GM12878 (cell line): Measurements from ENCODE around the gene RUNX3. TPM values are rescaled to one million over a fixed set of nuclear protein-coding genes. Genes with fewer than 3 reads are reported as not detected.

Experiments
- BMI1 ChIP-seq: fragments of 450-650 bp; IDR thresholded peaks from 2 replicates; pipeline ENCODE4 v1.6.1; 2016; ENCODE audit warnings: mild to moderate bottlenecking, moderate library complexity, borderline replicate concordance
- CHD2 ChIP-seq: IDR thresholded peaks from 2 replicates; pipeline ENCODE4 v1.6.1; 2011; ENCODE audit warnings: low read depth, low read length, improper control_type of control experiment, borderline replicate concordance
- FOXM1 ChIP-seq: IDR thresholded peaks from 2 replicates; pipeline ENCODE4 v1.6.1; 2012; ENCODE audit warnings: low read depth, mild to moderate bottlenecking, inconsistent platforms, low read length, moderate library complexity
- NR2F1 ChIP-seq: fragments of 450-650 bp; conservative IDR thresholded peaks from 2 replicates; pipeline ENCODE4 v1.6.1; 2017; ENCODE audit warnings: mild to moderate bottlenecking
- POLR2AphosphoS2 ChIP-seq: IDR thresholded peaks from 2 replicates; pipeline ENCODE4 v1.6.1; 2011; ENCODE audit warnings: low read depth, mild to moderate bottlenecking, low read length, improper control_type of control experiment, moderate library complexity
- POU2F2 ChIP-seq: IDR thresholded peaks from 3 replicates; pipeline ENCODE4 v1.6.1; 2011; ENCODE audit warnings: low read depth, mild to moderate bottlenecking, low read length, borderline replicate concordance
- RAD21 ChIP-seq: IDR thresholded peaks from 2 replicates; pipeline ENCODE4 v1.6.1; 2011; ENCODE audit warnings: mild to moderate bottlenecking, low read depth, low read length, moderate library complexity; ENCODE audit not compliant: insufficient read depth
- RUNX3 ChIP-seq: IDR thresholded peaks from 2 replicates; pipeline ENCODE4 v1.6.1; 2012; ENCODE audit warnings: low read length, inconsistent platforms
- SIX5 ChIP-seq: IDR thresholded peaks from 2 replicates; pipeline ENCODE4 v1.6.1; 2011; ENCODE audit warnings: mild to moderate bottlenecking, low read depth, low read length, moderate library complexity; ENCODE audit not compliant: severe bottlenecking
- SMAD1 ChIP-seq: fragments of 450-650 bp; IDR thresholded peaks from 2 replicates; pipeline ENCODE4 v1.6.1; 2018; ENCODE audit warnings: mild to moderate bottlenecking, low read depth; ENCODE audit not compliant: partially characterized antibody
- SP1 ChIP-seq: IDR thresholded peaks from one replicate; pipeline ENCODE4 v1.6.1; 2011; ENCODE audit warnings: low read depth, low read length
- SUPT20H ChIP-seq: IDR thresholded peaks from 2 replicates; pipeline ENCODE4 v1.6.1; 2011; ENCODE audit warnings: low read depth, mild to moderate bottlenecking, low read length, moderate library complexity, borderline replicate concordance; ENCODE audit not compliant: control insufficient read depth
- YBX1 ChIP-seq: fragments of 450-650 bp; IDR thresholded peaks from 2 replicates; pipeline ENCODE4 v1.6.1; 2016; ENCODE audit warnings: antibody characterized with exemption
- polyA plus RNA-seq, 11 experiments: library from polyadenylated mRNA; depleted of rRNA in 4 of 11; unstranded in 6 of 11; stranded (reverse) in 5 of 11; fragments of >200 nt; fragmentation: Nextera tagmentation in 4 of 11; fragmentation: Illumina TruSeq in 1 of 11; extraction: Ambion mirVana in 4 of 11; extraction: Trizol in 1 of 11; gene quantifications; 1 replicate in 1 of 11; 2 replicates in 10 of 11; pipeline versions ENCODE4 v1.2.1 to v1.2.3, GENCODE V29; 2011 to 2016; ENCODE audit warnings: inconsistent platforms in 2 of 11, missing spikeins in 2 of 11, low read depth in 1 of 11
- total RNA-seq, 4 experiments: library from RNA; depleted of rRNA in 3 of 4; stranded (reverse); fragments of >200 nt in 3 of 4; fragmentation: Illumina TruSeq in 1 of 4; extraction: Trizol in 1 of 4; gene quantifications; 2 replicates each; pipeline versions ENCODE4 v1.2.1 to v1.2.3, GENCODE V29; 2013 to 2021
- TF ChIP-seq, protein P1 (sequence below): fragments of 450-650 bp; IDR thresholded peaks from 2 replicates; pipeline ENCODE4 v1.6.1; 2018; ENCODE audit warnings: borderline replicate concordance, mild to moderate bottlenecking; ENCODE audit not compliant: partially characterized antibody
- TF ChIP-seq, protein P2 (sequence below): fragments of 450-650 bp; IDR thresholded peaks from 2 replicates; pipeline ENCODE4 v1.6.1; 2017; ENCODE audit warnings: mild to moderate bottlenecking, moderate library complexity
- TF ChIP-seq, protein P3 (sequence below): fragments of 450-650 bp; IDR thresholded peaks from 2 replicates; pipeline ENCODE4 v1.6.1; 2016; ENCODE audit warnings: mild to moderate bottlenecking, moderate library complexity, borderline replicate concordance
- TF ChIP-seq, protein P4 (sequence below): fragments of 450-650 bp; IDR thresholded peaks from 2 replicates; pipeline ENCODE4 v1.6.1; 2018; ENCODE audit warnings: mild to moderate bottlenecking, low read depth, moderate library complexity; ENCODE audit not compliant: partially characterized antibody

The RUNX3 gene
- total and polyA plus RNA-seq, 10 of the 15 experiments (the other 5 are each of a cell fraction or from before 2014, with no cell fraction given), result 19.0 to 151 (median 31.4) TPM

DNA sequence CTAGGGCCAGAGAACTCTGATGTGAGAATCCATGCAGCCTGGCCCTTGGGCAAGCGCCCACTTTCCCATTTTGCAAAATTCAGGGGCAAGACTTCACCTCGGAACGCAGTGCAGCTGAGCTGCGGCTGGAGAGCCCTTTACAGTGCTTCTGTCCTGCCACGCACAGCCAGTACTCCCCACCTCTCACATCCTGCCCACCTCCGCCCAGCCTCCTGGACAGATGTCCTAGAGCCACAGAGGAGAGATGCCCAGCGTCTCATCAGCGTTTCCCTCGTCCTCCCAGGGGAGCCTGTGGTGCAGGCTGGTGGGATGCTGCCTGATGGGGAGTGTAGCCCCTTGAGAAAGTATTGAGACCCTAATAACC is 29.6 kb downstream of the RUNX3 start (continued):
- TF ChIP-seq POLR2AphosphoS2, result peak; percentile 84
- TF ChIP-seq, protein P1, sequence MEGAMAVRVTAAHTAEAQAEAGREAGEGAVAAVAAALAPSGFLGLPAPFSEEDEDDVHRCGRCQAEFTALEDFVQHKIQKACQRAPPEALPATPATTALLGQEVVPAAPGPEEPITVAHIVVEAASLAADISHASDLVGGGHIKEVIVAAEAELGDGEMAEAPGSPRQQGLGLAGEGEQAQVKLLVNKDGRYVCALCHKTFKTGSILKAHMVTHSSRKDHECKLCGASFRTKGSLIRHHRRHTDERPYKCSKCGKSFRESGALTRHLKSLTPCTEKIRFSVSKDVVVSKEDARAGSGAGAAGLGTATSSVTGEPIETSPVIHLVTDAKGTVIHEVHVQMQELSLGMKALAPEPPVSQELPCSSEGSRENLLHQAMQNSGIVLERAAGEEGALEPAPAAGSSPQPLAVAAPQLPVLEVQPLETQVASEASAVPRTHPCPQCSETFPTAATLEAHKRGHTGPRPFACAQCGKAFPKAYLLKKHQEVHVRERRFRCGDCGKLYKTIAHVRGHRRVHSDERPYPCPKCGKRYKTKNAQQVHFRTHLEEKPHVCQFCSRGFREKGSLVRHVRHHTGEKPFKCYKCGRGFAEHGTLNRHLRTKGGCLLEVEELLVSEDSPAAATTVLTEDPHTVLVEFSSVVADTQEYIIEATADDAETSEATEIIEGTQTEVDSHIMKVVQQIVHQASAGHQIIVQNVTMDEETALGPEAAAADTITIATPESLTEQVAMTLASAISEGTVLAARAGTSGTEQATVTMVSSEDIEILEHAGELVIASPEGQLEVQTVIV, result no peak
- TF ChIP-seq, protein P2, sequence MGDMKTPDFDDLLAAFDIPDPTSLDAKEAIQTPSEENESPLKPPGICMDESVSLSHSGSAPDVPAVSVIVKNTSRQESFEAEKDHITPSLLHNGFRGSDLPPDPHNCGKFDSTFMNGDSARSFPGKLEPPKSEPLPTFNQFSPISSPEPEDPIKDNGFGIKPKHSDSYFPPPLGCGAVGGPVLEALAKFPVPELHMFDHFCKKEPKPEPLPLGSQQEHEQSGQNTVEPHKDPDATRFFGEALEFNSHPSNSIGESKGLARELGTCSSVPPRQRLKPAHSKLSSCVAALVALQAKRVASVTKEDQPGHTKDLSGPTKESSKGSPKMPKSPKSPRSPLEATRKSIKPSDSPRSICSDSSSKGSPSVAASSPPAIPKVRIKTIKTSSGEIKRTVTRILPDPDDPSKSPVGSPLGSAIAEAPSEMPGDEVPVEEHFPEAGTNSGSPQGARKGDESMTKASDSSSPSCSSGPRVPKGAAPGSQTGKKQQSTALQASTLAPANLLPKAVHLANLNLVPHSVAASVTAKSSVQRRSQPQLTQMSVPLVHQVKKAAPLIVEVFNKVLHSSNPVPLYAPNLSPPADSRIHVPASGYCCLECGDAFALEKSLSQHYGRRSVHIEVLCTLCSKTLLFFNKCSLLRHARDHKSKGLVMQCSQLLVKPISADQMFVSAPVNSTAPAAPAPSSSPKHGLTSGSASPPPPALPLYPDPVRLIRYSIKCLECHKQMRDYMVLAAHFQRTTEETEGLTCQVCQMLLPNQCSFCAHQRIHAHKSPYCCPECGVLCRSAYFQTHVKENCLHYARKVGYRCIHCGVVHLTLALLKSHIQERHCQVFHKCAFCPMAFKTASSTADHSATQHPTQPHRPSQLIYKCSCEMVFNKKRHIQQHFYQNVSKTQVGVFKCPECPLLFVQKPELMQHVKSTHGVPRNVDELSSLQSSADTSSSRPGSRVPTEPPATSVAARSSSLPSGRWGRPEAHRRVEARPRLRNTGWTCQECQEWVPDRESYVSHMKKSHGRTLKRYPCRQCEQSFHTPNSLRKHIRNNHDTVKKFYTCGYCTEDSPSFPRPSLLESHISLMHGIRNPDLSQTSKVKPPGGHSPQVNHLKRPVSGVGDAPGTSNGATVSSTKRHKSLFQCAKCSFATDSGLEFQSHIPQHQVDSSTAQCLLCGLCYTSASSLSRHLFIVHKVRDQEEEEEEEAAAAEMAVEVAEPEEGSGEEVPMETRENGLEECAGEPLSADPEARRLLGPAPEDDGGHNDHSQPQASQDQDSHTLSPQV, result no peak
- TF ChIP-seq, protein P3, sequence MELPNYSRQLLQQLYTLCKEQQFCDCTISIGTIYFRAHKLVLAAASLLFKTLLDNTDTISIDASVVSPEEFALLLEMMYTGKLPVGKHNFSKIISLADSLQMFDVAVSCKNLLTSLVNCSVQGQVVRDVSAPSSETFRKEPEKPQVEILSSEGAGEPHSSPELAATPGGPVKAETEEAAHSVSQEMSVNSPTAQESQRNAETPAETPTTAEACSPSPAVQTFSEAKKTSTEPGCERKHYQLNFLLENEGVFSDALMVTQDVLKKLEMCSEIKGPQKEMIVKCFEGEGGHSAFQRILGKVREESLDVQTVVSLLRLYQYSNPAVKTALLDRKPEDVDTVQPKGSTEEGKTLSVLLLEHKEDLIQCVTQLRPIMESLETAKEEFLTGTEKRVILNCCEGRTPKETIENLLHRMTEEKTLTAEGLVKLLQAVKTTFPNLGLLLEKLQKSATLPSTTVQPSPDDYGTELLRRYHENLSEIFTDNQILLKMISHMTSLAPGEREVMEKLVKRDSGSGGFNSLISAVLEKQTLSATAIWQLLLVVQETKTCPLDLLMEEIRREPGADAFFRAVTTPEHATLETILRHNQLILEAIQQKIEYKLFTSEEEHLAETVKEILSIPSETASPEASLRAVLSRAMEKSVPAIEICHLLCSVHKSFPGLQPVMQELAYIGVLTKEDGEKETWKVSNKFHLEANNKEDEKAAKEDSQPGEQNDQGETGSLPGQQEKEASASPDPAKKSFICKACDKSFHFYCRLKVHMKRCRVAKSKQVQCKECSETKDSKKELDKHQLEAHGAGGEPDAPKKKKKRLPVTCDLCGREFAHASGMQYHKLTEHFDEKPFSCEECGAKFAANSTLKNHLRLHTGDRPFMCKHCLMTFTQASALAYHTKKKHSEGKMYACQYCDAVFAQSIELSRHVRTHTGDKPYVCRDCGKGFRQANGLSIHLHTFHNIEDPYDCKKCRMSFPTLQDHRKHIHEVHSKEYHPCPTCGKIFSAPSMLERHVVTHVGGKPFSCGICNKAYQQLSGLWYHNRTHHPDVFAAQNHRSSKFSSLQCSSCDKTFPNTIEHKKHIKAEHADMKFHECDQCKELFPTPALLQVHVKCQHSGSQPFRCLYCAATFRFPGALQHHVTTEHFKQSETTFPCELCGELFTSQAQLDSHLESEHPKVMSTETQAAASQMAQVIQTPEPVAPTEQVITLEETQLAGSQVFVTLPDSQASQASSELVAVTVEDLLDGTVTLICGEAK, result no peak
- TF ChIP-seq SMAD1, result peak; percentile 7
- TF ChIP-seq CHD2, result no peak
- TF ChIP-seq RAD21, result no peak
- no peak for TF ChIP-seq NR2F1
- no peak for TF ChIP-seq FOXM1
- TF ChIP-seq RUNX3, result no peak
- TF ChIP-seq SIX5, result no peak
- TF ChIP-seq BMI1, result no peak
- no peak for TF ChIP-seq SP1
- TF ChIP-seq YBX1, result no peak
- no peak for TF ChIP-seq SUPT20H
- peak; percentile 16; the same call in 1 of the 3 replicates for TF ChIP-seq POU2F2
- TF ChIP-seq, protein P4, sequence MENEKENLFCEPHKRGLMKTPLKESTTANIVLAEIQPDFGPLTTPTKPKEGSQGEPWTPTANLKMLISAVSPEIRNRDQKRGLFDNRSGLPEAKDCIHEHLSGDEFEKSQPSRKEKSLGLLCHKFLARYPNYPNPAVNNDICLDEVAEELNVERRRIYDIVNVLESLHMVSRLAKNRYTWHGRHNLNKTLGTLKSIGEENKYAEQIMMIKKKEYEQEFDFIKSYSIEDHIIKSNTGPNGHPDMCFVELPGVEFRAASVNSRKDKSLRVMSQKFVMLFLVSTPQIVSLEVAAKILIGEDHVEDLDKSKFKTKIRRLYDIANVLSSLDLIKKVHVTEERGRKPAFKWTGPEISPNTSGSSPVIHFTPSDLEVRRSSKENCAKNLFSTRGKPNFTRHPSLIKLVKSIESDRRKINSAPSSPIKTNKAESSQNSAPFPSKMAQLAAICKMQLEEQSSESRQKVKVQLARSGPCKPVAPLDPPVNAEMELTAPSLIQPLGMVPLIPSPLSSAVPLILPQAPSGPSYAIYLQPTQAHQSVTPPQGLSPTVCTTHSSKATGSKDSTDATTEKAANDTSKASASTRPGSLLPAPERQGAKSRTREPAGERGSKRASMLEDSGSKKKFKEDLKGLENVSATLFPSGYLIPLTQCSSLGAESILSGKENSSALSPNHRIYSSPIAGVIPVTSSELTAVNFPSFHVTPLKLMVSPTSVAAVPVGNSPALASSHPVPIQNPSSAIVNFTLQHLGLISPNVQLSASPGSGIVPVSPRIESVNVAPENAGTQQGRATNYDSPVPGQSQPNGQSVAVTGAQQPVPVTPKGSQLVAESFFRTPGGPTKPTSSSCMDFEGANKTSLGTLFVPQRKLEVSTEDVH, result no peak
